Gastroesophageal sphincter (tissue), 4 donors: Measurements from ENCODE around the gene TXNRD3. TPM values are rescaled to one million over a fixed set of nuclear protein-coding genes. Genes with fewer than 3 reads are reported as not detected.

ENCODE experiments used
- ATAC-seq: fragments of 150-250 bp; one replicate; pipeline ENCODE4 v1.9.1; 2016; ENCODE audit warnings: mild to moderate bottlenecking, moderate library complexity
- H3K27ac ChIP-seq, 4 donors: fragments of 200-600 bp; sonication (generic) in 3 of 4; 1 replicate in 3 of 4; 2 replicates in 1 of 4; pipeline ENCODE4 v1.5.1; 2016 to 2019
- H3K27me3 ChIP-seq: fragments of 200-600 bp; sonication (generic); one replicate; pipeline ENCODE4 v1.5.1; 2019
- H3K36me3 ChIP-seq, 2 donors: fragments of 200-600 bp; sonication (generic); one replicate each; pipeline ENCODE4 v1.5.1; 2019; ENCODE audit warnings: control low read depth in 1 of 2
- H3K4me1 ChIP-seq, 3 donors: fragments of 200-600 bp; sonication (generic); 1 replicate in 2 of 3; 2 replicates in 1 of 3; pipeline ENCODE4 v1.5.1; 2016 to 2019; ENCODE audit warnings: control low read depth in 2 of 3
- H3K4me3 ChIP-seq, 2 donors: fragments of 200-600 bp; sonication (generic); one replicate each; pipeline ENCODE4 v1.5.1; 2019; ENCODE audit warnings: mild to moderate bottlenecking in 1 of 2, moderate library complexity in 1 of 2
- H3K9me3 ChIP-seq, 3 donors: fragments of 200-600 bp; sonication (generic); one replicate each; pipeline ENCODE4 v1.5.1; 2017 to 2019; ENCODE audit warnings: control low read depth in 2 of 3
- EP300 ChIP-seq: sonication (generic); formaldehyde crosslinking; IDR thresholded peaks from one replicate; pipeline ENCODE4 v1.6.1; 2017; ENCODE audit warnings: antibody characterized with exemption, mild to moderate bottlenecking
- POLR2A ChIP-seq, 2 donors: fragments of 450-650 bp; IDR thresholded peaks; one replicate each; pipeline ENCODE4 v1.6.1; 2017; ENCODE audit warnings: antibody characterized with exemption in 2 of 2, mild to moderate bottlenecking in 2 of 2, moderate library complexity in 1 of 2
- POLR2AphosphoS5 ChIP-seq: sonication (generic); formaldehyde crosslinking; IDR thresholded peaks from one replicate; pipeline ENCODE4 v1.6.1; 2017; ENCODE audit warnings: antibody characterized with exemption
- WGBS, 2 donors: methylation state at CpG; one replicate each; pipeline ENCODE4 v1.1.5; 2018; ENCODE audit warnings: low coverage in 1 of 2; 5-methylcytosine and 5-hydroxymethylcytosine counted together
- small RNA-seq, 4 donors: library from RNA; depleted of rRNA; stranded (forward); fragments of <200 nt; gene quantifications; one replicate each; pipeline ENCODE3, GENCODE V24; 2016
- total RNA-seq, 4 donors: library from RNA; depleted of rRNA; stranded (reverse); fragments of >200 nt; gene quantifications; one replicate each; pipeline ENCODE4 v1.1.0, GENCODE V29; 2016
- TF ChIP-seq, protein P1 (sequence below), 4 experiments: fragments of 200-600 bp in 2 of 4; fragments of 450-650 bp in 2 of 4; sonication (generic) in 1 of 4; IDR thresholded peaks; one replicate each; pipeline ENCODE4 v1.5.1; 2017 to 2019; ENCODE audit warnings: antibody characterized with exemption in 4 of 4, mild to moderate bottlenecking in 2 of 4, moderate library complexity in 2 of 4

The TXNRD3 gene
- total RNA-seq, 4 donors from 2014 or later: 14.3 to 24.7 (median 18.5) TPM

DNA sequence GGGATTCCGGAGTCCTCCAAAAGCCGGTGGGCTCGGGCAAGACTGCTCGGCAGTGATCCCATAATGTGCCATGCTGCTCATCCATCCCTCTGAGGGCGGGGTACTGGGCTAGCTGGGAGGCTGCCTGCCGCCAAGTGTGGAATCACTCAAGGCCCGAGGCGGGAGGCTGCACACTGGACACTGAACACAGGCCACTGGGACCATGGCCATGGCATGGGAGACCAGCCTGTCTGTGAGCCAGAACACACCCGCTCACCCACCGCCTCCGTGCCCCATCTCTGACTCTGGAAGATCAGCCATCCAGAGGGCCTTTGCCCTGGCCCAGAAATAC, 97.5 kb downstream of the TXNRD3 start:
- WGBS, 2 donors: no CpG with 5 or more reads among the region's 11 CpGs

More for the DNA sequence above, 97.5 kb downstream of the TXNRD3 start:
- TF ChIP-seq, protein P1, sequence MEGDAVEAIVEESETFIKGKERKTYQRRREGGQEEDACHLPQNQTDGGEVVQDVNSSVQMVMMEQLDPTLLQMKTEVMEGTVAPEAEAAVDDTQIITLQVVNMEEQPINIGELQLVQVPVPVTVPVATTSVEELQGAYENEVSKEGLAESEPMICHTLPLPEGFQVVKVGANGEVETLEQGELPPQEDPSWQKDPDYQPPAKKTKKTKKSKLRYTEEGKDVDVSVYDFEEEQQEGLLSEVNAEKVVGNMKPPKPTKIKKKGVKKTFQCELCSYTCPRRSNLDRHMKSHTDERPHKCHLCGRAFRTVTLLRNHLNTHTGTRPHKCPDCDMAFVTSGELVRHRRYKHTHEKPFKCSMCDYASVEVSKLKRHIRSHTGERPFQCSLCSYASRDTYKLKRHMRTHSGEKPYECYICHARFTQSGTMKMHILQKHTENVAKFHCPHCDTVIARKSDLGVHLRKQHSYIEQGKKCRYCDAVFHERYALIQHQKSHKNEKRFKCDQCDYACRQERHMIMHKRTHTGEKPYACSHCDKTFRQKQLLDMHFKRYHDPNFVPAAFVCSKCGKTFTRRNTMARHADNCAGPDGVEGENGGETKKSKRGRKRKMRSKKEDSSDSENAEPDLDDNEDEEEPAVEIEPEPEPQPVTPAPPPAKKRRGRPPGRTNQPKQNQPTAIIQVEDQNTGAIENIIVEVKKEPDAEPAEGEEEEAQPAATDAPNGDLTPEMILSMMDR (IDR thresholded peaks at IDR 0.05): no peak
- TF ChIP-seq POLR2AphosphoS5: no peak
- TF ChIP-seq POLR2A (IDR thresholded peaks at IDR 0.05): no peak
- TF ChIP-seq EP300: no peak
- Histone ChIP-seq H3K4me3 (no peak overlapping the region), H3K36me3 (no peaks in the 10 kb centered on the region), H3K4me1 (no peaks in the 10 kb centered on the region), H3K27me3 (peaks cover 8% of the 10 kb centered on the region), H3K27ac (no peak overlapping the region), H3K9me3 (peaks cover 0 to 14% (median 0%) of the 10 kb centered on the region in 3 donors)
- no peak for ATAC-seq

Small RNA genes lying within 50 kb of the gene (small RNA-seq; reads per million reads assigned to genes)
- gene RNA5SP138: 0.09 to 3.0 (median 0.87) reads per million in 4 donors

Other genes starting within 250 kb of the TXNRD3 start
- 10 to 100 TPM; 25.9 to 47.6 (median 35.3) TPM for gene ZXDC, start 179.2 kb downstream of the TXNRD3 start, total RNA-seq
- not detected for gene UROC1, start 137.4 kb downstream of the TXNRD3 start, total RNA-seq
- 1 to 10 TPM in 1 of 4 donors, under 1 TPM in 2, not detected in 1; 0.52 to 1.4 (median 0.81) TPM for gene CHST13, start 131.0 kb downstream of the TXNRD3 start, total RNA-seq
- not detected for gene C3orf22, start 96.2 kb downstream of the TXNRD3 start, total RNA-seq
- gene CHCHD6, start 49.1 kb upstream of the TXNRD3 start, total RNA-seq: 10 to 100 TPM in 3 of 4 donors, 1 to 10 TPM in 1; 8.5 to 37.2 (median 15.2) TPM